ENCODE data around the gene RPUSD1. TPM values are rescaled to one million over a fixed set of nuclear protein-coding genes. Genes with fewer than 3 reads are reported as not detected.
A peak's percentile ranks its signal among the peaks of the same experiment; 100 is the strongest.
"Not testable (repeated sequence)": the region's sequence is repeated elsewhere in the genome, so short reads cannot be mapped to it uniquely, and the experiment has no call there.

The RPUSD1 gene
- total and polyA plus RNA-seq, 5 donors from 2014 or later = 20.8 to 24.9 (median 22.8) TPM

- no peaks in the 10 kb centered on the region for H3K27me3 ChIP-seq (ENCODE audit: control insufficient read depth, insufficient read depth, low read length)
- peaks cover 0 to 2% (median 0%) of the 10 kb centered on the region in 7 donors for H3K9me3 Mint-ChIP-seq
These were observed 10.4 kb downstream of the RPUSD1 start for GRCh38 chr16:777826-778225.

GRCh38 chr16:776824-777223, 11.4 kb downstream of the RPUSD1 start:
- ATAC-seq (ENCODE audit: low read depth in 2 of 2) (no peak), DNase-seq (no peak)
- no peak overlapping the region for H3K27ac Mint-ChIP-seq
- no peaks in the 10 kb centered on the region for H3K27me3 Mint-ChIP-seq
- peaks cover 0 to 2% (median 0%) of the 10 kb centered on the region in 7 donors for H3K9me3 Mint-ChIP-seq
- no peaks in the 10 kb centered on the region for H3K4me1 ChIP-seq (ENCODE audit: control insufficient read depth, insufficient read depth, low read length, poor library complexity, severe bottlenecking)
- no peak overlapping the region for H3K4me3 ChIP-seq (ENCODE audit: low read depth, low read length)
- no peaks in the 10 kb centered on the region for H3K4me1 Mint-ChIP-seq
- no peak overlapping the region for H3K4me3 Mint-ChIP-seq
- H3K36me3 Mint-ChIP-seq = no peaks in the 10 kb centered on the region
- no peak overlapping the region for H3K27ac ChIP-seq (ENCODE audit: insufficient read depth, low read length, poor library complexity, severe bottlenecking)
- H3K36me3 ChIP-seq (ENCODE audit: control insufficient read depth, insufficient read depth, low read length) = no peaks in the 10 kb centered on the region
- no peaks in the 10 kb centered on the region for H3K9me3 ChIP-seq (ENCODE audit: control insufficient read depth in 2 of 2, low read length in 2 of 2)
- H3K27me3 ChIP-seq (ENCODE audit: control insufficient read depth, insufficient read depth, low read length) = no peaks in the 10 kb centered on the region

More at GRCh38 chr16:777826-778225, 10.4 kb downstream of the RPUSD1 start:
- Mint-ChIP-seq H3K4me1 (no peaks in the 10 kb centered on the region), H3K4me3 (no peak overlapping the region), H3K36me3 (no peaks in the 10 kb centered on the region), H3K27me3 (no peaks in the 10 kb centered on the region), H3K27ac (no peak overlapping the region)
- H3K4me1 ChIP-seq (ENCODE audit: control insufficient read depth, insufficient read depth, low read length, poor library complexity, severe bottlenecking) = no peaks in the 10 kb centered on the region
- H3K27ac ChIP-seq (ENCODE audit: insufficient read depth, low read length, poor library complexity, severe bottlenecking) = no peak overlapping the region
- no peak for ATAC-seq (ENCODE audit: low read depth in 2 of 2)
- DNase-seq = no peak
- no peaks in the 10 kb centered on the region for H3K9me3 ChIP-seq (ENCODE audit: control insufficient read depth in 2 of 2, low read length in 2 of 2)
- no peak overlapping the region for H3K4me3 ChIP-seq (ENCODE audit: low read depth, low read length)
- H3K36me3 ChIP-seq (ENCODE audit: control insufficient read depth, insufficient read depth, low read length) = no peaks in the 10 kb centered on the region

- H3K27ac ChIP-seq (ENCODE audit: insufficient read depth, low read length, poor library complexity, severe bottlenecking); H3K4me1 ChIP-seq (ENCODE audit: control insufficient read depth, insufficient read depth, low read length, poor library complexity, severe bottlenecking); H3K9me3 Mint-ChIP-seq; ATAC-seq (ENCODE audit: low read depth in 2 of 2); H3K4me1 Mint-ChIP-seq; H3K36me3 Mint-ChIP-seq; H3K9me3 ChIP-seq (ENCODE audit: control insufficient read depth in 2 of 2, low read length in 2 of 2); H3K27ac Mint-ChIP-seq; H3K27me3 Mint-ChIP-seq; H3K4me3 Mint-ChIP-seq; H3K36me3 ChIP-seq (ENCODE audit: control insufficient read depth, insufficient read depth, low read length); H3K4me3 ChIP-seq (ENCODE audit: low read depth, low read length); H3K27me3 ChIP-seq (ENCODE audit: control insufficient read depth, insufficient read depth, low read length); DNase-seq: not testable (repeated sequence)
These were observed 11.9 kb downstream of the RPUSD1 start for GRCh38 chr16:776298-776697.

- H3K27ac ChIP-seq (ENCODE audit: insufficient read depth, low read length, poor library complexity, severe bottlenecking) = no peak overlapping the region
- Mint-ChIP-seq H3K4me1 (no peaks in the 10 kb centered on the region), H3K36me3 (no peaks in the 10 kb centered on the region), H3K9me3 (no peaks in the 10 kb centered on the region), H3K27me3 (no peaks in the 10 kb centered on the region), H3K27ac (no peak overlapping the region), H3K4me3 (no peak overlapping the region)
- no peaks in the 10 kb centered on the region for H3K36me3 ChIP-seq (ENCODE audit: control insufficient read depth, insufficient read depth, low read length)
- ATAC-seq (ENCODE audit: low read depth in 2 of 2) (no peak), DNase-seq (no peak)
- no peaks in the 10 kb centered on the region for H3K4me1 ChIP-seq (ENCODE audit: control insufficient read depth, insufficient read depth, low read length, poor library complexity, severe bottlenecking)
- H3K4me3 ChIP-seq (ENCODE audit: low read depth, low read length) = no peak overlapping the region
- no peaks in the 10 kb centered on the region for H3K27me3 ChIP-seq (ENCODE audit: control insufficient read depth, insufficient read depth, low read length)
- H3K9me3 ChIP-seq (ENCODE audit: control insufficient read depth in 2 of 2, low read length in 2 of 2) = no peaks in the 10 kb centered on the region
These were observed 12.9 kb downstream of the RPUSD1 start for GRCh38 chr16:775236-775796.

- no peaks in the 10 kb centered on the region for H3K4me1 Mint-ChIP-seq
- Histone ChIP-seq H3K4me3 (ENCODE audit: low read depth, low read length) (no peak overlapping the region), H3K9me3 (ENCODE audit: control insufficient read depth in 2 of 2, low read length in 2 of 2) (no peaks in the 10 kb centered on the region), H3K27me3 (ENCODE audit: control insufficient read depth, insufficient read depth, low read length) (no peaks in the 10 kb centered on the region), H3K4me1 (ENCODE audit: control insufficient read depth, insufficient read depth, low read length, poor library complexity, severe bottlenecking) (no peaks in the 10 kb centered on the region), H3K27ac (ENCODE audit: insufficient read depth, low read length, poor library complexity, severe bottlenecking) (no peak overlapping the region), H3K36me3 (ENCODE audit: control insufficient read depth, insufficient read depth, low read length) (no peaks in the 10 kb centered on the region)
- ATAC-seq (ENCODE audit: low read depth in 2 of 2) (no peak), DNase-seq (no peak)
- no peaks in the 10 kb centered on the region for H3K27me3 Mint-ChIP-seq
- no peaks in the 10 kb centered on the region for H3K36me3 Mint-ChIP-seq
- no peak overlapping the region for H3K4me3 Mint-ChIP-seq
- no peak overlapping the region for H3K27ac Mint-ChIP-seq
- no peaks in the 10 kb centered on the region for H3K9me3 Mint-ChIP-seq
These were observed 13.8 kb downstream of the RPUSD1 start for GRCh38 chr16:774086-775001.

GRCh38 chr16:772959-773358, 15.2 kb downstream of the RPUSD1 start:
- Mint-ChIP-seq H3K36me3 (no peaks in the 10 kb centered on the region), H3K27ac (no peak overlapping the region), H3K27me3 (no peaks in the 10 kb centered on the region), H3K4me1 (no peaks in the 10 kb centered on the region), H3K4me3 (no peak overlapping the region), H3K9me3 (peaks cover 0 to 1% (median 0%) of the 10 kb centered on the region in 7 donors)
- no peaks in the 10 kb centered on the region for H3K9me3 ChIP-seq (ENCODE audit: control insufficient read depth in 2 of 2, low read length in 2 of 2)
- peak in 1 of 2 donors; percentile 11 for ATAC-seq (ENCODE audit: low read depth in 2 of 2)
- H3K36me3 ChIP-seq (ENCODE audit: control insufficient read depth, insufficient read depth, low read length) = no peaks in the 10 kb centered on the region
- H3K27ac ChIP-seq (ENCODE audit: insufficient read depth, low read length, poor library complexity, severe bottlenecking) = no peak overlapping the region
- no peaks in the 10 kb centered on the region for H3K27me3 ChIP-seq (ENCODE audit: control insufficient read depth, insufficient read depth, low read length)
- no peak overlapping the region for H3K4me3 ChIP-seq (ENCODE audit: low read depth, low read length)
- no peak for DNase-seq
- no peaks in the 10 kb centered on the region for H3K4me1 ChIP-seq (ENCODE audit: control insufficient read depth, insufficient read depth, low read length, poor library complexity, severe bottlenecking)

GRCh38 chr16:770411-770810, 17.8 kb downstream of the RPUSD1 start:
- Histone ChIP-seq H3K9me3 (ENCODE audit: control insufficient read depth in 2 of 2, low read length in 2 of 2) (no peaks in the 10 kb centered on the region), H3K27me3 (ENCODE audit: control insufficient read depth, insufficient read depth, low read length) (no peaks in the 10 kb centered on the region), H3K4me1 (ENCODE audit: control insufficient read depth, insufficient read depth, low read length, poor library complexity, severe bottlenecking) (no peaks in the 10 kb centered on the region), H3K4me3 (ENCODE audit: low read depth, low read length) (no peak overlapping the region), H3K36me3 (ENCODE audit: control insufficient read depth, insufficient read depth, low read length) (no peaks in the 10 kb centered on the region), H3K27ac (ENCODE audit: insufficient read depth, low read length, poor library complexity, severe bottlenecking) (no peak overlapping the region)
- ATAC-seq (ENCODE audit: low read depth in 2 of 2) (no peak), DNase-seq (no peak)
- Mint-ChIP-seq H3K4me3 (no peak overlapping the region), H3K27me3 (no peaks in the 10 kb centered on the region), H3K9me3 (peaks cover 0 to 1% (median 0%) of the 10 kb centered on the region in 7 donors), H3K4me1 (no peaks in the 10 kb centered on the region), H3K36me3 (no peaks in the 10 kb centered on the region), H3K27ac (no peak overlapping the region)

GRCh38 chr16:769934-770333, 18.2 kb downstream of the RPUSD1 start:
- ATAC-seq (ENCODE audit: low read depth in 2 of 2) (no peak), DNase-seq (no peak)
- Mint-ChIP-seq H3K4me1 (no peaks in the 10 kb centered on the region), H3K36me3 (no peaks in the 10 kb centered on the region), H3K27me3 (no peaks in the 10 kb centered on the region), H3K4me3 (no peak overlapping the region), H3K9me3 (peaks cover 0 to 1% (median 0%) of the 10 kb centered on the region in 7 donors), H3K27ac (no peak overlapping the region)
- Histone ChIP-seq H3K27ac (ENCODE audit: insufficient read depth, low read length, poor library complexity, severe bottlenecking) (no peak overlapping the region), H3K9me3 (ENCODE audit: control insufficient read depth in 2 of 2, low read length in 2 of 2) (no peaks in the 10 kb centered on the region), H3K27me3 (ENCODE audit: control insufficient read depth, insufficient read depth, low read length) (no peaks in the 10 kb centered on the region), H3K4me1 (ENCODE audit: control insufficient read depth, insufficient read depth, low read length, poor library complexity, severe bottlenecking) (no peaks in the 10 kb centered on the region), H3K4me3 (ENCODE audit: low read depth, low read length) (no peak overlapping the region), H3K36me3 (ENCODE audit: control insufficient read depth, insufficient read depth, low read length) (no peaks in the 10 kb centered on the region)

All from CD4-positive, CD25-positive, alpha-beta regulatory T cell (primary cell).